ENCODE measurements around the gene GRIP2. TPM values are rescaled to one million over a fixed set of nuclear protein-coding genes. Genes with fewer than 3 reads are reported as not detected.

Gene GRIP2
- total and polyA plus RNA-seq, 2 donors (not counting 1 experiment from before 2014, with no cell fraction given), result under 0.01 to 0.87 TPM

DNA sequence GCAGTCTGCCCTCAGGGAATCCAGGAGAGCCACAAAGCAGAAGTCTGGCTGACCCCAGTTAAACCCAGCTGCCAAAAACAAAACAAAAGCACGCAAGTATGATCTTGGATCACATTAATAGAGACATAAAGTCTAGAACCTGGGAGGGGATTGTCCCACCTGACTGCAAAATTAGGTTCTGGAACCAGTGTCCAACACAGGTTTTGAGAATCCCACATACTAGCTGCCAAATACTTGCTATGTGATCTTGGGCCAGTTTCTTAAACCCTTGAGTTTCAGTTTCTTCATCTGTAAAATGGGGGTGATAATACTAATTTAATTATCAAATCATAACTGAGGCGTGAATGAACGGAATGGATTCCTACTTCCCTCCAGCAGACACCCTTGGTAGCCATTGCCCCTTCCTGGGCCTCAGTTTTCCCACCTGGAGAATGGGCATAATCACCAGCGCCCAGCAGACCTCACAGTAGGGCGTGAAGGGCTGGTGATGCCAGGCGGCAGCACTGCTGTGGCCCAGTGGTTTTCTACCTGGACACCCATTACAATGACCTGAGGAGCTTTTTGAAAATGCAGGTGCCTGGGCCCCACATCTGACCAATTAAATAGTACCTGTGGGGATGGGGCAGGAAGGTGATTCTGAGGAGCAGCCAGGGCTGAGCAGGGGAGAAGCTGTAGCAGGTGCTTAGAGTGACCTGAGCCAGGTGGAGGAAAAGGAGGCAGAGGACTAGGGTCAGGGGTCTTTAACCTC, 32.2 kb downstream of the GRIP2 start:
- Histone ChIP-seq H3K4me2 (ENCODE audit: extremely low read depth, insufficient read depth, low read length) (no peak overlapping the region), H3K36me3 (ENCODE audit: control insufficient read depth, insufficient read depth, low read length) (no peaks in the 10 kb centered on the region), H3K4me1 (ENCODE audit: control insufficient read depth, extremely low read depth, insufficient read depth, low read length) (no peaks in the 10 kb centered on the region), H3K79me2 (ENCODE audit: control insufficient read depth, insufficient read depth, low read length) (no peaks in the 10 kb centered on the region), H2AFZ (ENCODE audit: low read length) (no peak overlapping the region), H3K9ac (ENCODE audit: insufficient read depth, low read length) (no peak overlapping the region), H3K27me3 (ENCODE audit: control insufficient read depth, insufficient read depth, low read length) (no peaks in the 10 kb centered on the region), H3K9me3 (ENCODE audit: control insufficient read depth, insufficient read depth, low read depth, low read length) (no peaks in the 10 kb centered on the region), H3K4me3 (replicated peaks in 1 of 4; ENCODE audit: control extremely low read depth in 1 of 4, insufficient read depth in 1 of 4, low read depth in 3 of 4, low read length in 4 of 4) (no peak overlapping the region), H4K20me1 (ENCODE audit: control insufficient read depth, extremely low read depth, insufficient read depth, low read length) (no peaks in the 10 kb centered on the region), H3K27ac (ENCODE audit: insufficient read depth, low read length) (no peak overlapping the region)
- no peak for DNase-seq (ENCODE audit: low read depth in 2 of 2)
- TF ChIP-seq CTCF (conservative IDR thresholded peaks at IDR 0.05 in 1 of 2, IDR thresholded peaks at IDR 0.05 in 1 of 2; ENCODE audit: low read depth in 1 of 2, low read length in 2 of 2), result no peak
- TF ChIP-seq EZH2 (IDR thresholded peaks at IDR 0.05; ENCODE audit: low read length, missing control alignments), result no peak

DNA sequence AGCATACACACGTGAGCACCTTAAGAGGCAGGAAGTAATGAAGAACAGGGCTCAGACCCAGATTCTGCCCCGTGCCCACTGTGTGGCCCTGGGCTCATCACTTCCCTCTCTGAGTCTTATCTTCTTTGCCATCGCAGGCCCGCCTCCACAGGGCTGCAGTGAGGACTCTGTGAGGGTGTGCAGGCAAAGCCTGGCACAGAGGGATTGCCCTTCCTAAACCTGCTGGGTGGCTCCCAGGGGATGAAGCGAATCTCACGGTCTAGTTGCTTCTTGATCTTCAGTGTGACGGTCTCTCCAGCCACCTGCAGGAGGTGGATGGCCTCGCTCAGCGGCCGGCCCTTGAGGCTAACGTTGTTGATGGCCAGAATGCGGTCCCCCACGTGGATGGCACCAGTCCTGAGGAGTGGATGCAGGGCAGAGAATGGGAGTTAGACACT, 32.8 kb downstream of the GRIP2 start:
- no peaks in the 10 kb centered on the region for H4K20me1 ChIP-seq (ENCODE audit: control insufficient read depth, extremely low read depth, insufficient read depth, low read length)
- no peaks in the 10 kb centered on the region for H3K79me2 ChIP-seq (ENCODE audit: control insufficient read depth, insufficient read depth, low read length)
- no peaks in the 10 kb centered on the region for H3K4me1 ChIP-seq (ENCODE audit: control insufficient read depth, extremely low read depth, insufficient read depth, low read length)
- no peaks in the 10 kb centered on the region for H3K27me3 ChIP-seq (ENCODE audit: control insufficient read depth, insufficient read depth, low read length)
- H3K4me2 ChIP-seq (ENCODE audit: extremely low read depth, insufficient read depth, low read length), result no peak overlapping the region
- H3K9me3 ChIP-seq (ENCODE audit: control insufficient read depth, insufficient read depth, low read depth, low read length), result no peaks in the 10 kb centered on the region
- no peak overlapping the region for H3K27ac ChIP-seq (ENCODE audit: insufficient read depth, low read length)
- H3K9ac ChIP-seq (ENCODE audit: insufficient read depth, low read length), result no peak overlapping the region
- no peak for DNase-seq (ENCODE audit: low read depth in 2 of 2)
- H3K36me3 ChIP-seq (ENCODE audit: control insufficient read depth, insufficient read depth, low read length), result no peaks in the 10 kb centered on the region
- no peak for TF ChIP-seq EZH2 (IDR thresholded peaks at IDR 0.05; ENCODE audit: low read length, missing control alignments)
- no peak for TF ChIP-seq CTCF (conservative IDR thresholded peaks at IDR 0.05 in 1 of 2, IDR thresholded peaks at IDR 0.05 in 1 of 2; ENCODE audit: low read depth in 1 of 2, low read length in 2 of 2)
- no peak overlapping the region for H2AFZ ChIP-seq (ENCODE audit: low read length)
- H3K4me3 ChIP-seq (replicated peaks in 1 of 4; ENCODE audit: control extremely low read depth in 1 of 4, insufficient read depth in 1 of 4, low read depth in 3 of 4, low read length in 4 of 4), result no peak overlapping the region

DNA sequence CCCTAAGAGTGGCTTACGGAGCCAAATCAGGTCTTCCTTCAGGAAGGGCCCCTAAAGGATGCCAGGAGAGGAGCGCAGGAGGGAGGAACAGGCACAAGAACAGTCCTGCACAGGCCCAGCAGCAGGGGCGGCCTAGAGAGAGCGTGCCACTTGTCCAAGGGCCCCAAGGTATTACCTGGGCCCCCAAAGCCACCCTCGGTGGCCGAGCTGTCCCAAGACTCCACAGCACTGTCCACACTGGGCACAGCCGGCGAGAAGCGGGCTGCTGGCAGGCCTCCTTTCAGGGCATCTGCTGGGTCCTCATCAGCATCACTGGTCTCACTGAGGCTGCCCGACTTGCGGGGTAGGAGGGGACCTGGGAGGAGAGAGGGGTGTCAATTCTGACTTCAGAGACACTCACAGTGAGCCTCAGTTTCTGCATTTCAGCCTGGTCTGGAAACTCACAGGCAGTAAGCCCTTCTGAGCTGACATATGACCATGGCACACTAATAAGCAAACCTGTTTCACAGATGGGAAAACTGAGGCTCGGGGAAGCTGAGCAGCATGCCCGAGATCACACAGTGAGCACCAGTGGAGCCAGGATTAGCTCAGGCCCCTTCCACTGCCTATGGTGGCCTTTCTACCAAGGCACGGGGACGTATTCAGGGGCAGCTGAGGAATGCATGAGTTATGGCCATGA, 33.4 kb downstream of the GRIP2 start:
- no peak overlapping the region for H3K9ac ChIP-seq (ENCODE audit: insufficient read depth, low read length)
- no peak overlapping the region for H3K4me2 ChIP-seq (ENCODE audit: extremely low read depth, insufficient read depth, low read length)
- no peak overlapping the region for H3K4me3 ChIP-seq (replicated peaks in 1 of 4; ENCODE audit: control extremely low read depth in 1 of 4, insufficient read depth in 1 of 4, low read depth in 3 of 4, low read length in 4 of 4)
- no peak for TF ChIP-seq EZH2 (IDR thresholded peaks at IDR 0.05; ENCODE audit: low read length, missing control alignments)
- TF ChIP-seq CTCF (conservative IDR thresholded peaks at IDR 0.05 in 1 of 2, IDR thresholded peaks at IDR 0.05 in 1 of 2; ENCODE audit: low read depth in 1 of 2, low read length in 2 of 2), result no peak
- H3K9me3 ChIP-seq (ENCODE audit: control insufficient read depth, insufficient read depth, low read depth, low read length), result no peaks in the 10 kb centered on the region
- no peaks in the 10 kb centered on the region for H4K20me1 ChIP-seq (ENCODE audit: control insufficient read depth, extremely low read depth, insufficient read depth, low read length)
- H3K27ac ChIP-seq (ENCODE audit: insufficient read depth, low read length), result no peak overlapping the region
- no peak overlapping the region for H2AFZ ChIP-seq (ENCODE audit: low read length)
- DNase-seq (ENCODE audit: low read depth in 2 of 2), result no peak
- H3K27me3 ChIP-seq (ENCODE audit: control insufficient read depth, insufficient read depth, low read length), result no peaks in the 10 kb centered on the region
- H3K79me2 ChIP-seq (ENCODE audit: control insufficient read depth, insufficient read depth, low read length), result no peaks in the 10 kb centered on the region
- no peaks in the 10 kb centered on the region for H3K36me3 ChIP-seq (ENCODE audit: control insufficient read depth, insufficient read depth, low read length)
- no peaks in the 10 kb centered on the region for H3K4me1 ChIP-seq (ENCODE audit: control insufficient read depth, extremely low read depth, insufficient read depth, low read length)
